SK-N-MC (cell line): ENCODE results near the gene STMND1.

Experiments used
- DNase-seq: peaks from one replicate; pipeline ENCODE4 v3.0.0-alpha.2; 2011; ENCODE audit warnings: low read depth, low spot score
- H3K27ac ChIP-seq: fragments of 200-600 bp; sonication (generic); 2 replicates; pipeline ENCODE4 v1.5.1; 2016; ENCODE audit warnings: mixed run types
- H3K36me3 ChIP-seq: fragments of 200-600 bp; sonication (generic); 2 replicates; pipeline ENCODE4 v1.6.1; 2017; ENCODE audit warnings: antibody characterized with exemption, low read length, mixed read lengths; ENCODE audit not compliant: insufficient read depth
- H3K4me3 ChIP-seq: fragments of 200-600 bp; sonication (generic); 2 replicates; pipeline ENCODE4 v1.5.1; 2016
- H3K9ac ChIP-seq: fragments of 200-600 bp; sonication (generic); 2 replicates; pipeline ENCODE4 v1.8.0; 2017; ENCODE audit warnings: mixed run types, mixed read lengths; ENCODE audit not compliant: insufficient read length
- H3K9me3 ChIP-seq: fragments of 200-600 bp; sonication (generic); 2 replicates; pipeline ENCODE4 v1.6.1; 2017; ENCODE audit warnings: low read depth, mild to moderate bottlenecking, antibody characterized with exemption, low read length, moderate library complexity, mixed read lengths
- EZH2 ChIP-seq: fragments of 200-600 bp; sonication (generic); IDR thresholded peaks from one replicate; pipeline ENCODE4 v1.6.1; 2017; ENCODE audit warnings: antibody characterized with exemption
- FOXP2 ChIP-seq: optimal IDR thresholded peaks from 2 replicates; pipeline ENCODE3; 2011; ENCODE audit warnings: mild to moderate bottlenecking, moderate library complexity; ENCODE audit not compliant: insufficient read depth; ENCODE audit errors: extremely low read length, control extremely low read depth
- POLR2AphosphoS5 ChIP-seq: IDR thresholded peaks from 2 replicates; pipeline ENCODE4 v1.6.1; 2012; ENCODE audit warnings: mild to moderate bottlenecking, low read depth, low read length, borderline replicate concordance

Gene STMND1

DNA sequence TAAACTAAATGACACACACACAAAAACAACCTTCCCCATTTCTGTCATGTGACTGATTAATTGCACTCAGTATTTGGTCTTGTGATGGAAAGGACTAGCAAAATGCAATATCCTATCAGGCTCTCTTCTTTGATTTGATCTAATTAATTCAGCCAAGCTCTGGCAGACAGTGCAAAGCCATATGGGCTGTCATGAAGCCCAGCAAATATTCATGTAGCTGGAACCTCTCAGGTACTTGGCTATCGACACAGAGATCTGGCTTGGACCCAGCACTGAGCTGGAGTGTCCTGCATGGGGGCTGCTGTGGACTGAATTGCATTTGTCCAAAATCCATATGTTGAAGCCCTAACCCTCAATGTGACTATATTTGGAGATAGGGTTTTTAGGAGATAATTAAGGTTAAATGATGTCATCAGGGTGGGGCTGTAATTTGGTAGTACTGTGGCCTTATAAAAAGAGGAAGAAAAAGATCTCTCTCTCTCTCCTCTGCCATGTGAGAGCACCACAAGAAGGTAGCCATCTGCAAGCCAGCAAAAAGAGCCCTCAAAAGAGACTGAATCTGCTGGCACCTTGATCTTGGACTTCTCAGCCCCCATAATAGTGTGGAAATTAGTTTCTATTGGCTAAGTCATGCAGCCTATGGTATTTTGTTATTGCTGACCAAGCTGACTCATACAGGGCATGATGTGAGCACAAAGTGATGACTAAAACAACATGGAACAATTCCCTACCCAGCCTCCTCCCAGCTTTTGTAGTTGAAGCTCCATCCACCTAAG lies 77.1 kb downstream of the STMND1 start:
- H3K36me3 ChIP-seq = no peaks in the 10 kb centered on the region
- DNase-seq = no peak
- TF ChIP-seq POLR2AphosphoS5 (no peak), FOXP2 (no peak), EZH2 (no peak)
- no peaks in the 10 kb centered on the region for H3K9me3 ChIP-seq
- no peak overlapping the region for H3K4me3 ChIP-seq
- no peak overlapping the region for H3K27ac ChIP-seq
- no peak overlapping the region for H3K9ac ChIP-seq

DNA sequence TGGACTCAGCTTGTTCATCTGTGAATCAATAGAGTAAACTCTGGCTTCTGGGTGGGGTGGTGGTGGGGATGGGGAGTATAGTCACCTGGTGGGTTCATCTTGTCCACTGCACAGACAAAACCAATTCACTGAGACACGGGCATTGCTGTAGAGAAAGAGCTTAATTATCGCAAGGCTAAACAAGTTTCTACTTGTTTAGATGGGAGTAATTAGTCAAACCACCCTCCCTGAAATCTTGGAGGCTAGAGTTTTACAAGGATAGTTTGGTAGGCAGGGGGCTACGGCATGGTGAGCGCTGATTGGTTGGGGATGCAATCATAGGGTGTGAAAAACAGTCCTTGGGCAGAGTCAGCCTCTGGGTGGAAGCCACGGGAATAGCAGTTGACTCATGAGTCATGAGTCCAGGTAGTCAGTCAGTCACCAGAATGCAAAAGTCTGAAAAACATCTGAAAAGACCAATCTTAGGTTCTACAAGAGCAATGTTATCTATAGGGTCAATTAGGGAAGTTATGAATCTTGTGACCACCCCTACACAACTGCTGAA lies 77.8 kb downstream of the STMND1 start:
- no peak for DNase-seq
- no peak overlapping the region for H3K9ac ChIP-seq
- no peak overlapping the region for H3K27ac ChIP-seq
- H3K4me3 ChIP-seq = no peak overlapping the region
- H3K36me3 ChIP-seq = no peaks in the 10 kb centered on the region
- TF ChIP-seq FOXP2 = no peak
- no peak for TF ChIP-seq EZH2
- TF ChIP-seq POLR2AphosphoS5 = no peak
- H3K9me3 ChIP-seq = no peaks in the 10 kb centered on the region
